ENCODE results near the gene HOXC6. TPM values are rescaled to one million over a fixed set of nuclear protein-coding genes. Genes with fewer than 3 reads are reported as not detected.
A peak's percentile ranks its signal among the peaks of the same experiment; 100 is the strongest.

Gene HOXC6
- total RNA-seq (2014; rRNA removed; shearing (Covaris generic)) = 2.9 and 6.2 TPM in 2 replicates

- peaks cover 14% of the 10 kb centered on the region for H3K4me1 ChIP-seq (replicated peaks)
- no peak within 1 kb of the TSS for H3K27ac ChIP-seq
- no peak within 1 kb of the TSS for H3K4me3 ChIP-seq
- H3K36me3 ChIP-seq = peaks cover 52% of the 10 kb centered on the region
- H3K9me3 ChIP-seq (replicated peaks) = no peaks in the 10 kb centered on the region
- no peak for DNase-seq (ENCODE audit: low read depth in 1 of 2, low spot score in 2 of 2)
- H3K27me3 ChIP-seq (replicated peaks) = no peaks in the 10 kb centered on the region
Measured at GRCh38 chr12:54028314-54029201, at the start of gene HOXC6. Gene HOXC6 (plus strand): TSS chr12:54028440. CDS start chr12:54028522, 82 bp downstream.

- peaks cover 13% of the 10 kb centered on the region for H3K36me3 ChIP-seq
- peak; percentile 82 to 85 for DNase-seq (ENCODE audit: low read depth in 1 of 2, low spot score in 2 of 2)
- no peak overlapping the region for H3K4me3 ChIP-seq
- H3K9me3 ChIP-seq (replicated peaks) = no peaks in the 10 kb centered on the region
- H3K27me3 ChIP-seq (replicated peaks) = no peaks in the 10 kb centered on the region
- H3K4me1 ChIP-seq (replicated peaks) = peaks cover 47% of the 10 kb centered on the region
- peak overlapping the region; percentile 90 for H3K27ac ChIP-seq
Measured at GRCh38 chr12:53978477-53979356, 49.5 kb upstream of the HOXC6 start.

- Histone ChIP-seq H3K36me3 (peaks cover 12% of the 10 kb centered on the region; the same call in 1 of the 2 replicates), H3K27ac (peak overlapping the region; percentile 90), H3K4me3 (peak overlapping the region; percentile 39), H3K9me3 (replicated peaks) (no peaks in the 10 kb centered on the region), H3K27me3 (replicated peaks) (no peaks in the 10 kb centered on the region), H3K4me1 (replicated peaks) (peaks cover 48% of the 10 kb centered on the region)
- peak in 1 of 2 experiments; percentile 58 for DNase-seq (ENCODE audit: low read depth in 1 of 2, low spot score in 2 of 2)
Measured at GRCh38 chr12:53980104-53980801, 48.0 kb upstream of the HOXC6 start.

- H3K4me1 ChIP-seq (replicated peaks) = peaks cover 48% of the 10 kb centered on the region
- no peaks in the 10 kb centered on the region for H3K27me3 ChIP-seq (replicated peaks)
- H3K27ac ChIP-seq = peak overlapping the region; percentile 90
- peak overlapping the region; percentile 39 for H3K4me3 ChIP-seq
- peaks cover 13% of the 10 kb centered on the region; the same call in 1 of the 2 replicates for H3K36me3 ChIP-seq
- DNase-seq (ENCODE audit: low read depth in 1 of 2, low spot score in 2 of 2) = peak in 1 of 2 experiments; percentile 77
- H3K9me3 ChIP-seq (replicated peaks) = no peaks in the 10 kb centered on the region
Measured at GRCh38 chr12:53980802-53981496, 47.3 kb upstream of the HOXC6 start.

- H3K27ac ChIP-seq = peak overlapping the region; percentile 90
- peaks cover 40% of the 10 kb centered on the region for H3K4me1 ChIP-seq (replicated peaks)
- H3K9me3 ChIP-seq (replicated peaks) = no peaks in the 10 kb centered on the region
- peak in 1 of 2 experiments; percentile 74 for DNase-seq (ENCODE audit: low read depth in 1 of 2, low spot score in 2 of 2)
- peak overlapping the region; percentile 39 for H3K4me3 ChIP-seq
- H3K27me3 ChIP-seq (replicated peaks) = no peaks in the 10 kb centered on the region
- peaks cover 13% of the 10 kb centered on the region; the same call in 1 of the 2 replicates for H3K36me3 ChIP-seq
Measured at GRCh38 chr12:53981634-53982565, 46.3 kb upstream of the HOXC6 start.

- Histone ChIP-seq H3K36me3 (peaks cover 7% of the 10 kb centered on the region; the same call in 1 of the 2 replicates), H3K27me3 (replicated peaks) (no peaks in the 10 kb centered on the region), H3K27ac (peak overlapping the region; percentile 90), H3K9me3 (replicated peaks) (no peaks in the 10 kb centered on the region), H3K4me1 (replicated peaks) (peaks cover 40% of the 10 kb centered on the region), H3K4me3 (peak overlapping the region; percentile 39)
- DNase-seq (ENCODE audit: low read depth in 1 of 2, low spot score in 2 of 2) = peak in 1 of 2 experiments; percentile 62
Measured at GRCh38 chr12:53982648-53983567, 45.3 kb upstream of the HOXC6 start.

- H3K4me3 ChIP-seq = peak overlapping the region; percentile 39
- no peaks in the 10 kb centered on the region for H3K27me3 ChIP-seq (replicated peaks)
Measured at GRCh38 chr12:53983568-53983949, 44.7 kb upstream of the HOXC6 start.

GRCh38 chr12:53983950-53984572, 44.2 kb upstream of the HOXC6 start:
- no peaks in the 10 kb centered on the region for H3K27me3 ChIP-seq (replicated peaks)
- H3K4me1 ChIP-seq (replicated peaks) = peaks cover 42% of the 10 kb centered on the region
- H3K4me3 ChIP-seq = peak overlapping the region; percentile 39
- H3K27ac ChIP-seq = peak overlapping the region; percentile 90
- H3K9me3 ChIP-seq (replicated peaks) = no peaks in the 10 kb centered on the region
- peaks cover 7% of the 10 kb centered on the region; the same call in 1 of the 2 replicates for H3K36me3 ChIP-seq
- DNase-seq (ENCODE audit: low read depth in 1 of 2, low spot score in 2 of 2) = peak in 1 of 2 experiments; percentile 70

More at GRCh38 chr12:53983568-53983949, 44.7 kb upstream of the HOXC6 start:
- H3K36me3 ChIP-seq = peaks cover 7% of the 10 kb centered on the region; the same call in 1 of the 2 replicates
- peak in 1 of 2 experiments; percentile 68 for DNase-seq (ENCODE audit: low read depth in 1 of 2, low spot score in 2 of 2)
- peak overlapping the region; percentile 90 for H3K27ac ChIP-seq
- peaks cover 42% of the 10 kb centered on the region for H3K4me1 ChIP-seq (replicated peaks)
- H3K9me3 ChIP-seq (replicated peaks) = no peaks in the 10 kb centered on the region

GRCh38 chr12:53984901-53985691, 43.1 kb upstream of the HOXC6 start, which contains the start of gene HOXC10:
Gene HOXC10 (plus strand): TSS chr12:53985146. CDS start chr12:53985260, 114 bp downstream.
- H3K9me3 ChIP-seq (replicated peaks) = no peaks in the 10 kb centered on the region
- H3K4me3 ChIP-seq = peak within 1 kb of the TSS; percentile 51
- peak; percentile 92 to 97 for DNase-seq (ENCODE audit: low read depth in 1 of 2, low spot score in 2 of 2)
- H3K27ac ChIP-seq = peak within 1 kb of the TSS; percentile 90
- H3K27me3 ChIP-seq (replicated peaks) = no peaks in the 10 kb centered on the region
- peaks cover 7% of the 10 kb centered on the region; the same call in 1 of the 2 replicates for H3K36me3 ChIP-seq
- H3K4me1 ChIP-seq (replicated peaks) = peaks cover 42% of the 10 kb centered on the region

- H3K27ac ChIP-seq = peak overlapping the region; percentile 63
- no peaks in the 10 kb centered on the region for H3K9me3 ChIP-seq (replicated peaks)
- no peak for DNase-seq (ENCODE audit: low read depth in 1 of 2, low spot score in 2 of 2)
- H3K4me1 ChIP-seq (replicated peaks) = peaks cover 44% of the 10 kb centered on the region
- no peaks in the 10 kb centered on the region for H3K27me3 ChIP-seq (replicated peaks)
- H3K4me3 ChIP-seq = peak overlapping the region; percentile 51
- H3K36me3 ChIP-seq = peaks cover 7% of the 10 kb centered on the region; the same call in 1 of the 2 replicates
Measured at GRCh38 chr12:53985692-53985993, 42.6 kb upstream of the HOXC6 start.

All from SJSA1 (cell line).